ENCODE data around the gene ADRA2A.

GRCh38 chr10:111116762-111117445 is 40.1 kb downstream of the ADRA2A start:
- TF ChIP-seq CTCF (IDR thresholded peaks at IDR 0.05) (no peak), POLR2A (IDR thresholded peaks at IDR 0.05; ENCODE audit: low read depth) (no peak), POLR2AphosphoS5 (IDR thresholded peaks at IDR 0.05) (no peak), EP300 (IDR thresholded peaks at IDR 0.05) (no peak)

Data from esophagus muscularis mucosa (tissue), 4 donors.